ENCODE data around the gene ERAP2. TPM values are rescaled to one million over a fixed set of nuclear protein-coding genes. Genes with fewer than 3 reads are reported as not detected.

Gene ERAP2
- total and polyA plus RNA-seq, 2 experiments from 2014 or later, result 1.1 to 1.8 TPM

DNA sequence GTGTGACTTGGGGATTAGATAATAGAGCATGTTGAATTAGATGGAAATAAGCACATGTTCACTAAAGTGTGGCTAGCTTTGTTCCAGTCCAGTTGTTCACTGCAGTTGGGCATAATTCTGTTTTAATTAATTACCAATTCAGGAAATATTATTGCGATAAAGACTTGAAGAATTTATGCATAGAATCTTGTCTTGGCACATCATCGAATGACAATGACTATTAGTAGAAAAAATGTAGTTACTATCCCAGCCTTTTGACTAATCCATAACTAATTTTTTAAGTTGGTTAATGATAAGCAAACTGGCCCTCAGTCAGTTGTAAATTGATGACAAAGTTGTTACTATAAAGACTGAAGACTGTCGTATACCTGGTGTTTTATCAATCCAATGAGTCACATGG is 70.1 kb downstream of the ERAP2 start:
- Histone ChIP-seq H3K79me2 (ENCODE audit: insufficient read depth) (peaks cover 82% of the 10 kb centered on the region), H3K9me3 (ENCODE audit: low read depth) (no peaks in the 10 kb centered on the region), H3F3A (ENCODE audit: insufficient read depth) (peaks cover 29% of the 10 kb centered on the region), H3K4me1 (ENCODE audit: insufficient read depth) (peaks cover 33% of the 10 kb centered on the region), H3K36me3 (ENCODE audit: low read depth) (no peaks in the 10 kb centered on the region), H3K27ac (no peak overlapping the region), H2AFZ (no peak overlapping the region), H3K9me2 (ENCODE audit: insufficient read depth) (no peaks in the 10 kb centered on the region), H3K4me2 (ENCODE audit: unreplicated experiment) (no peak overlapping the region), H3K9ac (no peak overlapping the region), H3K27me3 (replicated peaks; ENCODE audit: insufficient read depth) (no peaks in the 10 kb centered on the region), H4K20me1 (ENCODE audit: insufficient read depth) (0 out of 2 replicates have a peak, but pooled peaks cover 5% of the 10 kb centered on the region), H3K4me3 (no peak overlapping the region)
- peak; percentile 24 for DNase-seq
- TF ChIP-seq EZH2 (IDR thresholded peaks at IDR 0.05; ENCODE audit: insufficient read depth, poor library complexity, severe bottlenecking) (no peak), EZH2phosphoT487 (IDR thresholded peaks at IDR 0.05; ENCODE audit: insufficient read depth, low read depth) (no peak)
- WGBS, 2 experiments (ENCODE audit: low coverage in 1 of 2, low lambda C conversion rate in 2 of 2, missing lambda C conversion rate in 2 of 2), result 44 to 52% methylated on average over 3 of the region's 3 CpGs
- in situ Hi-C loops (cut with MboI), result no loop called here

DNA sequence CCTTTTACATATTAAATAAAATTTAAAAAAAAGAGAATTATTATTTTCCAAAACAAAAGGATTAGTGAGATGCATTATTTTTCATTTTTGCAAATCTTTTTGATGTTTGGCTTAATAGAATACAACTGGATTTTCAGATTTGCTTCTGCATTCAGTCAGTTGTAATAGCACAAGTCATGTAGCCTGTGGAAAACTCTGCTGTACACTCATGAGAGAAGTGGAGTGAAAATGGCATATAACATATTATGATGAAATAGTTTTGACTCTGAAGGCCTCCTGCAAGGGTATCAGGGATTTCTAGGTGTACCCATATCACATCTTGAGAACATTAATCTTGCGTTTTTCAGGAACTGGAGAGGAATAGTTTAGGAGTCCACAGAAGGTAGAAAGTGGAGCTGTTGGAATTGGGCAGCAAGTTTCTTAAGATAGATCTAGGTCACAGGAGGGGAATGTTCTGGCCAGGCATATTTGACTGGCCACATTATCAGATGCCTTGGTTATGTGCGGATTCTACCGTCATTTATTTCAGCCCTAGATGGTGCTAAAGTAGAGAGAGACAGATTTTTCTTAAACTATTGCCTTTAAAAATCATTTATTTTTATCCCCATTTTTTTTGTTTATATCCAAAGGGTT is 75.9 kb downstream of the ERAP2 start:
- Histone ChIP-seq H3K4me3 (no peak overlapping the region), H3K9me3 (ENCODE audit: low read depth) (no peaks in the 10 kb centered on the region), H3K27ac (no peak overlapping the region), H3F3A (ENCODE audit: insufficient read depth) (no peaks in the 10 kb centered on the region), H3K4me1 (ENCODE audit: insufficient read depth) (peaks cover 1% of the 10 kb centered on the region; the same call in 1 of the 2 replicates), H3K27me3 (replicated peaks; ENCODE audit: insufficient read depth) (no peaks in the 10 kb centered on the region), H3K9ac (no peak overlapping the region), H3K36me3 (ENCODE audit: low read depth) (no peaks in the 10 kb centered on the region), H3K9me2 (ENCODE audit: insufficient read depth) (no peaks in the 10 kb centered on the region), H3K79me2 (ENCODE audit: insufficient read depth) (peaks cover 95% of the 10 kb centered on the region), H4K20me1 (ENCODE audit: insufficient read depth) (0 out of 2 replicates have a peak, but pooled peaks cover 5% of the 10 kb centered on the region), H2AFZ (no peak overlapping the region), H3K4me2 (ENCODE audit: unreplicated experiment) (no peak overlapping the region)
- 79 to 89% methylated on average over 3 of the region's 3 CpGs for WGBS, 2 experiments (ENCODE audit: low coverage in 1 of 2, low lambda C conversion rate in 2 of 2, missing lambda C conversion rate in 2 of 2)
- TF ChIP-seq EZH2phosphoT487 (IDR thresholded peaks at IDR 0.05; ENCODE audit: insufficient read depth, low read depth), result no peak
- no peak for TF ChIP-seq EZH2 (IDR thresholded peaks at IDR 0.05; ENCODE audit: insufficient read depth, poor library complexity, severe bottlenecking)
- in situ Hi-C loops (cut with MboI), result no loop called here
- no peak for DNase-seq

DNA sequence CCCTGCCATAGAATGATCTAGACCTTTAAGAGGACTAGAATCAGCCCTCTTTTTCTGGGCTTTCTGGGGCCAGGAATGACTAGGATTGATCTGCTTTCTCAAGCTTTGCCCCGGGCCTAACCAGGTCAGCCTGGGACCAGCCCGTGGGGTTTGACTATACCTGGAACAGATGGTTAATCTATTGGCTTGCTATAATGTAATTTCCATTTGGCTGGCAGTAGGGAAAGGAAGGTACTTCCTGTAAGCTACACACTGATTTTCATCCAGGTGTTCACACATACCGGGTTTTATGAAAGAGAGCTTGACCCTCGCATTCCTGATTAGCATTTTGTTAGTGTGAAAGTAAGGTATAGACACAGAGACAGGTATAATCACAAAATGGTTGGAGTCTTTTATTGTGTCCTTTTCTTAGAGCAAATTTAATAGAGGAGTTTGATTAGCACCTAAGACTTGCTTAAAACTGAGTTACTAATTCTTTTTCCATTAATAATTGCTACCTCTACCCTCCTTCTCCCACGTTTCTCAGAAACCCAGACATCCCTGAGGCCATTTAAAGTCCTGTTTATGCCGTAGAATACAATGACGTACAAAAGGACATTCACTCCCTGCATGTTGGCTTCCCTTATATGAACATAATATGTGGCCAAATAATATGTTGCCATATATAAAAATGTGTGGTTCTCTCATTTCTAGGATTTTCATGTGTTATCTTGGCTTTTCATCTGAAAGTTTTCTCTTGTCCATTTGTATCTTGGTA is 76.9 kb downstream of the ERAP2 start:
- Histone ChIP-seq H3K4me2 (ENCODE audit: unreplicated experiment) (no peak overlapping the region), H3K4me3 (no peak overlapping the region), H3K79me2 (ENCODE audit: insufficient read depth) (peaks cover 95% of the 10 kb centered on the region), H3K27me3 (replicated peaks; ENCODE audit: insufficient read depth) (no peaks in the 10 kb centered on the region), H3K9me3 (ENCODE audit: low read depth) (no peaks in the 10 kb centered on the region), H3K4me1 (ENCODE audit: insufficient read depth) (no peaks in the 10 kb centered on the region), H3K9ac (no peak overlapping the region), H2AFZ (no peak overlapping the region), H3F3A (ENCODE audit: insufficient read depth) (no peaks in the 10 kb centered on the region), H3K36me3 (ENCODE audit: low read depth) (no peaks in the 10 kb centered on the region), H3K27ac (no peak overlapping the region), H3K9me2 (ENCODE audit: insufficient read depth) (no peaks in the 10 kb centered on the region), H4K20me1 (ENCODE audit: insufficient read depth) (0 out of 2 replicates have a peak, but pooled peaks cover 5% of the 10 kb centered on the region)
- TF ChIP-seq EZH2phosphoT487 (IDR thresholded peaks at IDR 0.05; ENCODE audit: insufficient read depth, low read depth) (no peak), EZH2 (IDR thresholded peaks at IDR 0.05; ENCODE audit: insufficient read depth, poor library complexity, severe bottlenecking) (no peak)
- DNase-seq, result no peak
- in situ Hi-C loops (cut with MboI), result no loop called here
- 79 to 80% methylated on average over 7 of the region's 7 CpGs for WGBS, 2 experiments (ENCODE audit: low coverage in 1 of 2, low lambda C conversion rate in 2 of 2, missing lambda C conversion rate in 2 of 2)

DNA sequence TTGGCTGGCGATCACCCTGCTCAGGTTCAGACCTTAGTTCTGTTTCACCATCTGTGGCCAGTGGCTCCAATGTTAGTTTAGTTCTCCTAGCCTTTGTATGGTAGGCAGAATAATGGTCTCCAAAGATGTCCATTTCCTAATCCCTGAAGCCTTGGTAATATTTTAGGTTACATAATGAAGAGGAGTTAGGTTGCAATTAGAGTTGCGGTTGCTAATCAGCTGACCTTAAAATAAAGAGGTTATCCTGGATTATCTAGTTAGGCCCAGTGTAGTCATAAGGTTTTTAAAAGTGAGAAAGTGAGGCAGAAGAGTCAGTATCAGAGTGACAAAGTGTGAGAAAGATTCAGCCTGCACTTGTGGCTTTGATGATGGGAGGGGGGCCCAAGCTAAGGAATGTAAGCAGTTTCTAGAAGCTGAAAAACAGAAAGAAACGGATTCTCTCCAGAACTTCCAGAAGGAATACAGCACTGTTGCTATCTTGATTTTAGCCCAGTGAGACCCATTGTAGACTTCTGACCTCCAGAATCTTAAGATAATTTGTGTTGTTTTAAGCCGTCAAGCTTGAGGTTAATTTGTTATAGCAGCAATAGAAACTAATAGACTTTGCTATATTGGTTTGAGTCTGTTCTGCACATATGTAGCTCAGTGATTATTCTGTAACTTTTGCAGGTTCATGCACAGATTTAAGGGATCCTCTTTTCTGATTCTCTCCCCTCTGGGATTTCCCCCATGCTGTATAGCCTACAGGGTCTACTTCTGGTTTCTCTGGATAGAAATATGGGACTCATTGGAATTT is 81.2 kb downstream of the ERAP2 start:
- Histone ChIP-seq H3K9me3 (ENCODE audit: low read depth) (no peaks in the 10 kb centered on the region), H3K4me3 (no peak overlapping the region), H3K4me2 (ENCODE audit: unreplicated experiment) (no peak overlapping the region), H3K27me3 (replicated peaks; ENCODE audit: insufficient read depth) (no peaks in the 10 kb centered on the region), H3K9me2 (ENCODE audit: insufficient read depth) (no peaks in the 10 kb centered on the region), H3K9ac (no peak overlapping the region), H3K27ac (no peak overlapping the region), H3K36me3 (ENCODE audit: low read depth) (no peaks in the 10 kb centered on the region), H3F3A (ENCODE audit: insufficient read depth) (0 out of 2 replicates have a peak, but pooled peaks cover 6% of the 10 kb centered on the region), H4K20me1 (ENCODE audit: insufficient read depth) (no peaks in the 10 kb centered on the region), H3K4me1 (ENCODE audit: insufficient read depth) (peaks cover 1% of the 10 kb centered on the region), H3K79me2 (ENCODE audit: insufficient read depth) (peaks cover 94% of the 10 kb centered on the region), H2AFZ (no peak overlapping the region)
- 97 to 100% methylated on average over 4 of the region's 4 CpGs for WGBS, 2 experiments (ENCODE audit: low coverage in 1 of 2, low lambda C conversion rate in 2 of 2, missing lambda C conversion rate in 2 of 2)
- TF ChIP-seq EZH2 (IDR thresholded peaks at IDR 0.05; ENCODE audit: insufficient read depth, poor library complexity, severe bottlenecking), result no peak
- no peak for TF ChIP-seq EZH2phosphoT487 (IDR thresholded peaks at IDR 0.05; ENCODE audit: insufficient read depth, low read depth)
- DNase-seq, result no peak
- in situ Hi-C loops (cut with MboI), result no loop called here

Data from GM23248 (cell line).